Measurements from ENCODE around the gene SETBP1. TPM values are rescaled to one million over a fixed set of nuclear protein-coding genes. Genes with fewer than 3 reads are reported as not detected.

The SETBP1 gene
- total and polyA plus RNA-seq, 9 of the 15 experiments (the other 6 are each of a cell fraction or from before 2014, with no cell fraction given), result under 0.01 to 0.13 (median 0.04) TPM

DNA sequence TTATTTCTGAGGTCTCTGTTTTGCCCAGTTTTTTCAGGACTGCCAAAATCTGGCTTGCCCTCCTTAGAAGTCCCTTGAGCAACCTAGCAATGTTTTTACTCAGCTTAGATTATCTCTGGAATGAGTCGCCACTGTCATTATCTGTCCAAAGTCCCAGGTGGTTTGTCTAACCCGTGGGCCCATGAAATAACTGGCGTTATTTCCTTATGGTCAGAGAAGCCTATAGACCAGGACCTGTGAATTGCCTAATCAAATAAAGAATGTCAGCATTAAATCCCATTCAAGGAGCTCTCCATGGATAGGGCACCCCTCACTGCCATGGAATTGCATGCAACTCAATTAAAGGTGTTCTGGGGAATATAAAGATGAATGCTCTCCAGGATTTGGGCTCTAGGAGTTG is 373.9 kb downstream of the SETBP1 start:
- Histone ChIP-seq H3K27me3 (ENCODE audit: control insufficient read depth in 2 of 2, insufficient read depth in 2 of 2, low read length in 2 of 2) (no peaks in the 10 kb centered on the region), H3K4me3 (no peak overlapping the region), H3K4me2 (ENCODE audit: insufficient read depth, low read length) (no peak overlapping the region), H3K9ac (ENCODE audit: insufficient read depth in 1 of 2, low read depth in 2 of 2, low read length in 2 of 2) (no peak overlapping the region), H3K9me3 (replicated peaks; ENCODE audit: control insufficient read depth, insufficient read depth, low read depth, low read length) (no peaks in the 10 kb centered on the region), H3K79me2 (ENCODE audit: control insufficient read depth, insufficient read depth, low read length) (no peaks in the 10 kb centered on the region), H3K36me3 (ENCODE audit: control insufficient read depth, insufficient read depth, low read length) (no peaks in the 10 kb centered on the region), H2AFZ (ENCODE audit: low read depth, low read length) (no peak overlapping the region), H3K4me1 (replicated peaks in 1 of 2; ENCODE audit: control insufficient read depth in 2 of 2, insufficient read depth in 2 of 2, low read length in 2 of 2) (peaks cover 0 to 29% of the 10 kb centered on the region in 2 experiments; a peak in 2 of 5 replicates), H3K27ac (ENCODE audit: extremely low read depth, low read depth, low read length) (no peak overlapping the region), H3K9me1 (ENCODE audit: control insufficient read depth, insufficient read depth, low read length) (no peaks in the 10 kb centered on the region), H4K20me1 (replicated peaks; ENCODE audit: control insufficient read depth, insufficient read depth, low read length) (no peaks in the 10 kb centered on the region)
- FAIRE-seq (no peak), ATAC-seq (no peak), DNase-seq (ENCODE audit: extremely low read depth in 1 of 4, low spot score in 3 of 4) (no peak)
- intact Hi-C loops (cut with micrococcal nuclease), result no loop called here
- no peak for TF ChIP-seq ZNF695 (CRISPR knock-in tag; IDR thresholded peaks at IDR 0.05)
- TF ChIP-seq SIN3A (IDR thresholded peaks at IDR 0.05; ENCODE audit: borderline replicate concordance in 2 of 2, control insufficient read depth in 1 of 2, low read depth in 2 of 2, low read length in 2 of 2), result no peak
- no peak for TF ChIP-seq ETS2 (tag; IDR thresholded peaks at IDR 0.05; ENCODE audit: borderline replicate concordance, poor library complexity, severe bottlenecking)
- no peak for TF ChIP-seq XRCC5 (IDR thresholded peaks at IDR 0.05; ENCODE audit: low read depth, low read length)
- TF ChIP-seq FOS (IDR thresholded peaks at IDR 0.05; ENCODE audit: extremely low read depth, insufficient read length), result no peak
- TF ChIP-seq U2AF2 (optimal IDR thresholded peaks at IDR 0.05; ENCODE audit: low read depth, low read length), result no peak
- TF ChIP-seq, protein P1, sequence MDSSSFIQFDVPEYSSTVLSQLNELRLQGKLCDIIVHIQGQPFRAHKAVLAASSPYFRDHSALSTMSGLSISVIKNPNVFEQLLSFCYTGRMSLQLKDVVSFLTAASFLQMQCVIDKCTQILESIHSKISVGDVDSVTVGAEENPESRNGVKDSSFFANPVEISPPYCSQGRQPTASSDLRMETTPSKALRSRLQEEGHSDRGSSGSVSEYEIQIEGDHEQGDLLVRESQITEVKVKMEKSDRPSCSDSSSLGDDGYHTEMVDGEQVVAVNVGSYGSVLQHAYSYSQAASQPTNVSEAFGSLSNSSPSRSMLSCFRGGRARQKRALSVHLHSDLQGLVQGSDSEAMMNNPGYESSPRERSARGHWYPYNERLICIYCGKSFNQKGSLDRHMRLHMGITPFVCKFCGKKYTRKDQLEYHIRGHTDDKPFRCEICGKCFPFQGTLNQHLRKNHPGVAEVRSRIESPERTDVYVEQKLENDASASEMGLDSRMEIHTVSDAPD (CRISPR knock-in tag; IDR thresholded peaks at IDR 0.05), result no peak
- TF ChIP-seq, protein P2, sequence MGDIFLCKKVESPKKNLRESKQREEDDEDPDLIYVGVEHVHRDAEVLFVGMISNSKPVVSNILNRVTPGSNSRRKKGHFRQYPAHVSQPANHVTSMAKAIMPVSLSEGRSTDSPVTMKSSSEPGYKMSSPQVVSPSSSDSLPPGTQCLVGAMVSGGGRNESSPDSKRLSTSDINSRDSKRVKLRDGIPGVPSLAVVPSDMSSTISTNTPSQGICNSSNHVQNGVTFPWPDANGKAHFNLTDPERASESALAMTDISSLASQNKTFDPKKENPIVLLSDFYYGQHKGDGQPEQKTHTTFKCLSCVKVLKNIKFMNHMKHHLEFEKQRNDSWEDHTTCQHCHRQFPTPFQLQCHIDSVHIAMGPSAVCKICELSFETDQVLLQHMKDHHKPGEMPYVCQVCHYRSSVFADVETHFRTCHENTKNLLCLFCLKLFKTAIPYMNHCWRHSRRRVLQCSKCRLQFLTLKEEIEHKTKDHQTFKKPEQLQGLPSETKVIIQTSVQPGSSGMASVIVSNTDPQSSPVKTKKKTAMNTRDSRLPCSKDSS (IDR thresholded peaks at IDR 0.05; ENCODE audit: low read depth, partially characterized antibody), result no peak
- TF ChIP-seq SRSF1 (IDR thresholded peaks at IDR 0.05; ENCODE audit: low read depth, low read length), result no peak
- no peak for TF ChIP-seq ZNF586 (CRISPR knock-in tag; conservative IDR thresholded peaks at IDR 0.05)
- TF ChIP-seq HDAC8 (tag; IDR thresholded peaks at IDR 0.05), result no peak
- TF ChIP-seq SRSF3 (IDR thresholded peaks at IDR 0.05; ENCODE audit: insufficient read depth, low read length), result no peak
- CTCF ChIA-PET (ENCODE audit: low intra/inter-chr PET ratio), result no interaction called here
- 3% methylated on average over 3 of the region's 3 CpGs for WGBS (ENCODE audit: insufficient coverage, low coverage, missing lambda C conversion rate)
- in situ Hi-C loops (cut with MboI), result no loop called here
- no TSS peak for BruUV-seq (replicated peaks)
- POLR2A ChIA-PET, result no interaction called here
